Stimulated activated CD8-positive, alpha-beta memory T cell treated with anti-CD3 and anti-CD28 coated beads, Interleukin-4, amount 100 ng/mL, for 24 hours (primary cell): ENCODE data around the gene PRDM2.
A peak's percentile ranks its signal among the peaks of the same experiment; 100 is the strongest.

ENCODE experiments used
- DNase-seq: peaks from one replicate; pipeline ENCODE4 v3.0.0-alpha.2; 2020; ENCODE audit warnings: low read depth

PRDM2 gene

DNA sequence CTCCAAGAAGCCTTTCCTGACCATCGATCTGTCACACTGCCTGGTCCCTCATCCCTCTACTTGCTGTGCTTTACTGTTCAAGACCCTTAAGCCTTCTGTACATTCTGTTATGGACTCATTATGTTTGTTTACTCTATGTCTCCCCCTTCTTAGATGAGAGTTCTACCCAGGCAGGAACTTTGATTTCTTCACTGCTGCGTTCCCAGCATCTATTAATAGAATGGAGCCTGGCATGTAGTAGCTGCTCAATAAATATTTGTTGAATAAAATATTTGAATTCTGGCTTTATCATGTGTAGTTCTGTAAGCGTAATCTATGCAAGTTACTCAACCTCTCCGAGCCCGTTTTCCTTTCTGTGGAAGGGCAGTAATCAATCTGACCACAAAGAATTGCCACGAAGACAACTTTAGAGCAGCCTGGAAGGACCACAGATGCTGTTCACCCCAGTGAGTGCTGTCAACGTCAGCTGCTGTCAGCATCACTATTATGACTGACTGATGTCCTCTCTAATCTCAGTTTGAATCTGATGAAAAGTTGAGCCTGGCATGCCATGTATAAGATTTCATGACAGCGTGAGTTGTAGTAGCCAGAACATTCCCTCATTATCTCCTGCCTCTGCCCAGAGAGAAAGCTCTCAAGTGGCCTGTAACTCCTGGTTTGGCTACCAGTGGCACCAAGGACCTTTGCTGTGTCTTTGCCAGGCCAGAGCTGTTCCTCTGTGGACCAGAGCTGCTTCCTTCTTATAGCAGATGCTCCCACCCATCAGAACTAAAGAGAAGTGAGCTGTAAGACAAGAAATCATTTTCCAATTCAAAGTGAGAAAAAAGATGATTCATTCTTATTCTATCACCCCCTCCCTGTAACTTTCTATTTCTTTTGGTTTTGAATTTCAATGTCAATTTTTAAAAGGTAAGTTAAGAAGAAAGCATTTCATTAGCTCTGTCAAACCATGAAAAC, 94.5 kb downstream of the PRDM2 start:
- no peak for DNase-seq

DNA sequence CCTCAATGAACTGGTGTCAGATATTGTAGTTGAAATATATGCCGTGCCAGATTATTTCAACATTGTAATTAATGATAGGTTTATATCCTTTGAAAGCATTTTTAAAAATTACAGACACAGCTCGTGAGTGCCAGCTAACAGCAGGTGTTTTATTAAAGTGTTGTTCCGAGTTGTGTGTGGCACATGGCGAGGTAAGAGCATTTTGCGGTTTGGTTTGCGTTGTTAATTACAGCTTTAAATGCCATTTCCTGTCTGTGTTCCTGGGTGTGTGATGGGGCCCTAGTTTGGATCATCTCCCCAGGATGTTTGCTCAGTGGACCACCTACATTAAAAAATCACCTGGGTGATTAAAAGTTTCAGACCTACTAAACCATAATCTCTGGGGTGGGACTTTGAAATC, 97.4 kb downstream of the PRDM2 start:
- DNase-seq, result no peak

DNA sequence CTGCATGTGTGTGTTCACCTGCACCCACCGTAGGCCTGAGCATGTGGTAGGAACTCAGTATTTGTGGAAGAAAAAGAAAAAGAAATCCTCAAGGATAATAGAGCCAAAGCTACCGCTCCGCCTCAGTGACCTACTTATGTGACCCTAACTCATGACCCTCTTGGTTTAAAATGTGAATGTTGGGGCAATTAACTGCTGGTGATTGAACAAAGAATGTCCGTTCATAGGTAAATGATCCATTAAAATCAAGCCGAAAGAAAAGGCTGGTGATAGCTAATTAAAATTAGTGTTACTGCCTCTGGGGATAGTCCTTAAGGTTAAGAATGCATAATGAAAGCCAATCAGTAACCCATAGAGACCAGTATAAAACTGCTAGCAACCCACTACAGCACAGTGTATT, 98.1 kb downstream of the PRDM2 start:
- no peak for DNase-seq

DNA sequence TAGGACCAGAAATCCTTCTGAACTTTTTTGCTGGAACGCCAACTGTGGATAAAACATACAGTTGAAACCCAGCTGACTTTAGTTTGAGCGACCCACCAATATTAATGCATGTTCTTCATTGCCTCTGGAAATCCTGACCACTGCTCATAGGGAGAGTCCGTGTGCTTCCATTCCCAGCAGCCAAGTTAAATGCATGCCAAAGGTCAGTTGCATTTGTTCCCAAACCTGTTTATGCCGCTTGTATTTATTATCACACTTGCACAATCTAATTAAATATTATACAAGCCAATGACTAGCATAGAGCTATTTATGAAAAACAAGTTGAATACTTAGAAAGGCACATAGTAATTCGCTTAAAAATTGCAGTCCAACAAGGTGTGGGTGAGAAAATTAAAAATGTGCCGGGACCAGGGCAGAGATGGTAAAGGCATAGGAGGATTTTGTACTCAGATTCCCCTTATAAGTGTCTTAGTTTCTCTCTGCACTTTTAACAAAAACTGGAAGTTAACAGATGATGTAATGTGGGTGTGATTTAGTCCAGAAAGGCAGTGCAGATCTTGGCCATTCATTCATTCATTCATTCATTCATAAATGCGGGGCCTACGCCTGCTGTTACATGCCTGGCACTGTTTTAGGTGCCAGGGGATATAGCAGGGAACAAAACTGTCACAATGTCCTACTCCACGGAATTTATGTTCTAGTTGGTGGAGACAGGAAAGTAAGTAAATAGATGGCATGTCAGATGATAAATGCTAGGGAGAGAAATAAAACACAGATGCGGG, 99.7 kb downstream of the PRDM2 start:
- DNase-seq, result no peak

DNA sequence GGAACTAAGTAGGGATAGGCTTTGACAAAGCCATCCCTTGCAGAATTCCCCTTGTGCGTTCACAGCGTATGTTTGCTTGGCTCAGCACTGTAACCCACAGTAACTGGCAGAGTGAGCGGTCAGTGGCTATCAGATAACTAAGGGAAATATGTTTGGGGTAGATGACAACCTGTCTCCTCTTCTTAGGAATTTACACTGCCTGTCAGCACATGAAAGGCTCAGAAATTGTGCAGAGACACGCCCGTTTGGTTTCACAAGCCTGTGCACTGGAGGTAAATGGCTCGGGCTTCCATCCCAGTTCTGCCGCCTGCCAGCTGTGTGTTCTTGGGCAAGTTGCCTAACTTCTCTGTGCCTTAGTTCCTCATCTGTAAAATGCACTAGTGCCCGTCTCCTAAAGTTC, 101.2 kb downstream of the PRDM2 start:
- no peak for DNase-seq

DNA sequence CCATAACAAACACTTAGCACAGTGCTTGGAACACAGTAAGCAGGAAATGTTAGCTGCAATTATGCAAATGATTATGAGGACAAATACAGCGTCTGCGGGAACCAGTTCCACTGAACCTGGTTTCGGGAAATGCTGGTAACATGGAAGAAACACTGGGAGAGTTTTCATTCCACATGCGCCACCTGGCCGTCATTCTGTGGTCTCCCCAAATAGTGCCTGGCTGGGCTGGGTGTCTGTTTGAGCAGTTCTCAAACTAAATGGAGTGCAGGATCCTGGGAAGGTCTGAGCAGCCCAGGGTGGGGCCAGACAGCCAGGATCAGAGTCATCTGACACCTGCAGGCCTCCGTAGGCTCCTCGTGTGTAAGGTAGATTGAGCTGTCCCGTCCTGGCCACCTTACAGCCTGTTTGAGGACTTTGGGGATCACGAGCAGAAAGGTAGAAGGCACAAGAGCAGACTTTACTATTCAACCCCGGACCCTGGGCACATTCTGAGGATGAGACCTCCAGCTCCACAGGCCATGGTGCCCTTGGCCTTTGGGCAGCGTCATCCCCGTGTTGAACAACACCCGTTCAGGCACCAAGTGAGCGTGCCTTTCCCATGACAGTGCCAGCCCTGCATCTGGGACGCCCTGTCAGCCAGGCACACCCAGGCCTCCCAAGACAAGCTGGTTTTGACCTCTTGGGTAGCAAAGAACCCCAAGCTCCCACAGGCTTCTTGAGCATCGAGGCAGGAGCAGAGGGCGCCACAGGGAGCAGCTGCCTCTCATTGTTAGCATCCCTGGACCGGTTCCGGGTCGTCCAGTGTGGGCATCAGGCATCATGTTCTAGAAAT, 101.9 kb downstream of the PRDM2 start:
- no peak for DNase-seq

DNA sequence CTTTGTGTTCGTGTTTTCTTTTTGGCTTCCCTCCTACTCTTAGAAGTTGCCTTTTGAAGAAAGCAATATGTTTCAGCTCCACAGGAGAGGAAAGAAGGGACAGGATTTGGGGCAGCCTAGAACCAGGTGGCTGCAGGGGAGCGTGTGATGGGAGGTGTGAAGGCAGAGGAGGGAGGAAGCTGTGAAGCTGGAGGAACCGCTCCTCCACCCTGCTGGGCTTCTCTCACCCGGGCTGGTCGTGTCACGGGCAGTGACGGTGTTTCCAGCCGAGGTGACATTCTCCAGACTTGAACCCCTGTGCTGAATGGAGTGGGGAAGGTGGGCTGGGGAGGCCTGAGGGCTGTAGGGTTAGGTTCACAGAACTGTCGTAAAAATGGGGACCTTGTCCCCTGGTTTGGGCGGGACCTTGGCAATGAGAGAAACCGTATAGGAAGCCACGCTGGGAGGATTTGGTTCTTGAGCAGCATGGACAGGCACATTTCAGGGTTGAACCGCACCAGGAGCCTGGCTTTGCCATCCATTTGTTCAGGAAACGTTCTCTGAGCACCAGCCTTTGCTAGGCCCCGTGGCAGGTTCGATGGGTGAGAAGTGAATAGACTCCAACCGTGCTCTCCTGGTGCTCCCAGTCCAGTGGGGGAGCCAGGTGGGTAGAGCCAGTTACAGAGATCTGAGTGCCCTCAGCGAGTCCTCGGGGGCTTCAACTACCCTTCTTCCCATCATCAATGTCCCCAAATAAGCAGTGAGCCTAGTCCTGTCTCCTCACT, 103.0 kb downstream of the PRDM2 start:
- DNase-seq, result no peak

DNA sequence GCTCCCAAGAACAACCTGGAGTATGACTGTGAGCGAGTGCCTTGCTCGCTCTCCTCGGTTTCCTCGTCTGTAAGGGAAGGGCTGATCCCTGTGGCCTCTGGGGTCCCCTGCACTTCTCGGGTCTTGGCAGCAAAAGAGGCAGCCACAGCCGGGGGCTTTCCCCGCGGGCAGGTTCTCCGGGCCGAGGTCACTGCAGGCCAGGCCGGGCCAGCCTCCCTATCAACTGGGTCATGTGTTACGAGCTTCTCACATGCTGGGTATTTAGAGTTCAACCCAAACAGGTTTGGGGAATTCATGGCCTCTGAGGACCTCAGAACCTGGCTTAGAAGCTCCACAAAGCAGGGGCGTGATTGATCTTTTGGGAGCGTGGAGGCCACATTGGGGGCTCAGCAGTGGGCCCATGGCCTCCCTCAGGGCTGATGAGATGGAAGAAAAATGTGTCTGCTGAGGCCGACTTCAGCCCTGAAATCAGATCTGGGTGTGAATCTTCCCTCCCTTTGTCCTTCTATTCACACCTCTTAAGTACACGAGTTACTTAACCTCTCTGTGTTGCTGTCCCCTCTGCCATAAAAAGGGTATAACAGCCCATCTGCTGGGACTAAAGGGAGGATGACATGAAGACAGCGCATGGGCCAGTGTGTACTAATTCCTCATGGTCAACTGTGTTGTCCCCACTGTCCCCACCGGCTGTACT, 103.7 kb downstream of the PRDM2 start:
- DNase-seq, result no peak

DNA sequence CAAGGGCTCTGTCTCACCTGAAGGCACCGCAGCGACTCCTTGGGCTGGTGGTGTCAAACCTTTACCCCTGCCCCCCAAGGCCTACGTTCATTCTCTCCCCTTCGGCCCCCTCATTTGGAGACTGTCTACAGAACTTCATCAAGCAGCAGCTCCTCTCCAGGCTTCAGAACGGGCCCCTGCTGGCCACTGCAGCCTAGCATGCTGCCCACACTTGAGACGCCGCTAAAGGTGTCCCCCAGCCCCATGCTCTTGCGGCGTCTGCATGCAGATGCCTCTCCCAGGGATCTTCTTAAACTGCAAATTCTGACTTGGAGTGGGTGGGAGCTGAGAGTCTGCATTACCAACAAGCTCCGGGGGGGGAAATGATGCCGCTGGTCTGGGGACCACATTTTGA, 104.2 kb downstream of the PRDM2 start:
- DNase-seq, result no peak

DNA sequence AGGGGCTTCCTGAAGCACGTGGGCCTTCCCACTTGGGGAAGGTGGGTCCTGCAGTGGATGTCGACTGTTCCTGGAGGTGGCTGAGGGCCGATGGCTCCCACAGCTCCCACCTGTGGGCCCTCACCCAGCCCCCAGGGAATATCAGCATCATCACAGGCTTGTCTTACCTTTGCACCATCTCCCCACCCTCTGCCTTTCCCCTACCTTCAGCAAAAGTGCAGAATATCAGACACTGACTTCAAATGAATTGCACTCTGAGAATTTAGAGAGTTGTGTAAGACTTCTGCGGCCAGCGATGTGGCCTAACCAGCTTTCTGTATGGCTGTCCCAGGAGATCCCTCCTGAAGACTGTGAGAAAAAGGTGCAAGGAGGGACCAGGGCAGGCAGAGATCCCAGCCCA, 105.4 kb downstream of the PRDM2 start:
- no peak for DNase-seq

DNA sequence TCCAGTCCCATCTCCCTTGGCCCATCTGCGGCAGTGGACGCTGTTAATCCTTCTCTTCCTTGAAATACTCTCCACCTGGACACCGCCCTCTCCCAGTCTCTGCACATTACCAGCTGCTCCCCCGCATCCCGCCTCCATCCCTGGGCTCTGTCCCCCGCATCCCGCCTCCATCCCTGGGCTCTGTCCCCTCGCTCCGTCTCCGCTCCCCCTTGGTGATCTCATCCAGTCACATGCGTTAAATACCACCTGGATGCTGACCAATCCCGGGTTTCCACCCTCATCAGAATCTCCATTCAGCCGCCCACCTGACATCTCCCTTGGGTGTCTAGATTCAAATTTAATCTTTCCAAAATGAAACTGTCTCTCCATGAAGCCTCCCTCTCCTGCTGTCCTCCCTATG, 106.1 kb downstream of the PRDM2 start:
- DNase-seq, result no peak

DNA sequence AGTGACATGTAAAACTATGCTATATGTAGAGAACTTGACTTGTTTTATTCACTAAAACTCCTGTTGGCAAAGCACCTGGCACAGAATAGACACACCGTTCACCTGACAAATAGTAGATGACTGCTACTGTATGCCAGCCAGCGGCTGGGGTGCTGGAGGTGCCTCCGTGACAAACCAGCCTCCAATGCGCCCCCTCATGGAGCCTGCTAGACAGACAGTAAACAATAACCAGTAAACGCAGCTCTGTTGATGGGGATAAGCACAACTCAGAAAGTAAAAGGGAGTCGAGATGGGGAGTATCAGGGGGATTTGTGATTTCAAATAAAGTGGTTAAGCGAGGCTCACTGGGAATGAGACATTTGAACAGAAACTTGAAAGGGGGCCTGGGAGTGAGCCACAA, 107.2 kb downstream of the PRDM2 start:
- DNase-seq, result no peak

DNA sequence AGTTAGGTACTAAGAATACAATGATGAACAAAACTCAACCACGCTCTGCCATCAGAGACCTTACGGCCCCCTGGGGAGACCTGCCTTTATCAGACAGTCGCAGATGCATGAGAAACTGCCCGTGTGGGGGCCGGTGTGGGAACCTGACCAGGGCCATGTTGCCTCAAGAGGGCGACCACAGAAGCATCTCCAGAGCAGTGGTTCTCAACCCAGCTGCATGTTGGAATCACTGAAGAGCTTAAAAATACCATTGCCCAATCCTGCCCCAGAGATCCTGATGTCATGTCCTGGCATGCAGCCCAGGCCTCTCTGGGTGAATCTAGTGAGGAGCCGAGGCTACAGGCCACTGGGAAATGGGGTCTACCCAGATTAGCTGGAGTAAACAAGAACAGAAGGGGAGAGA, 108.7 kb downstream of the PRDM2 start:
- no peak for DNase-seq

DNA sequence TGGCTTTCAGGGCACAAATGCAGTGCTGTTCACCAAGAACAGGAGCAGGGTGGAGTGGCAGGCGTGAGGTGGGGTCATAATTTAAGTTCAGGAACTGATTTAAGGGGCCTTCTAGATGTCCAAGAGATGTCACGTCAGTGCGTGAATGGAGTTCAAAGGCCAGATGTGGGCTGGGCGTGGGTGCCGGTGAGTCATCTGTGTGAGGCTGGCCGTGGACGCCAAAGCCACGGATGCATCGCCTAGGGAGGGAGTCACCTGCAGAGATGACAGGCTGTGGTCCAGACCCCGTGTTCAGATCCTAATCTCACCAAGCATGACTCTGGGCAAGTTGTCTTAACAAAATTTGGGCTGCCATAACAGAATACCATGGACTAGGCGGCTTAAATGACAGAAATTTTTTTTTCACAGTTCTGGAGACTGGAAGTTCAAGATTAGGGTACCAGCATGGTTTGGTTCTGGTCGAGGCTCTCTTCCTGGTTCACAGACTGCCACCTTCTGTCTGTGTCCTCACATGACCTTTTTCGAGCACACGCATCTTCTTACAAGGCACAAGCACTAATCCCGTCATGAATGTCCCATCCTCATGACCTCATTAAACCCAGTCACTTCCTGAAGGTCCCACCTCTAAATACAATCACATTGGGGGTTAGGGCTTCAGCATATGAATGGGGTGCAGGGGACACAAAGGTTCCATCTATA, 109.6 kb downstream of the PRDM2 start:
- no peak for DNase-seq

DNA sequence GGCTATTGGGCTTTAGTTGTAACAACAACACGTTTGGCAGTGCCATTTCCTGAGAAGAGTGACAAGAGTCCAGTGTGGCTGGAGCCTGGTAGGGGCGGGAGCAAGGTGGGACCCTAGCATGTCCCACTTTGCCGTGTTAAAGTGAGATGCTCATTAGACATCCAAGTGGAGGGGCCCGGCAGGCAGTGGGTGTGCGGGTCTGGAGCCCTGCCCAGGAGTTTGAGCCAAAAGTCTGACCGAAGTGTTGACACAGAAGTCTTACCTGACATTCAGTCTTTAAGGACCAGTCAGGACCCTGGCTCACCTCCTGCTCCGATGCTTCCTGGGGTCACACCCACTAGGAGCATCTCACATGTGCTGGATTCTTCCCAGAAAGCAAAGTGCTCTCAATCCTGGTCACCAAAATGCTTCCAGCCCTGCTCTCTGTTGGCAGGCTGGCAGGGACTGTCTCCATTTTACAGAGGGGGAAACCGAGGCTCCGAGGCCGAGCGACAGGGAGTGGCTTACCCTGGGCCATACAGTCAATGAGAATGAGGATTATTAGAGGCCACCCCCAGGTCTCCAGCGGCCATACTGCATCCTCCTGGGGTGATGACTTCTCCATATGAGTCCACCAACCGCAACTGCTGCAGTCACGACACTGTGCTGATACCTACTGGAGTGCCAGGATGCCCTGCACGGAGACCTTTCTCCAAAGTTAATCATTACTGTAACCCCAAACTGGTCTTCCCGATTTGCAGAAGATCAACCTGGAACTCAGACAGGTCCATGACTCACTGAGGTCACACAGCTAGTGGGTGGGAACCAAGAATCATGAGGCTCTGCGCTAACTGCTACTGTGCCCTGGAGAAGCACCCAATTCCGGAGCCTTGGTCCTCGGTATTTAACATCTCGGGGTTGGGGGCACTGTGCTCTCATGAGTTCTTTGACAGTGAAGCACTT, 112.7 kb downstream of the PRDM2 start:
- no peak for DNase-seq

DNA sequence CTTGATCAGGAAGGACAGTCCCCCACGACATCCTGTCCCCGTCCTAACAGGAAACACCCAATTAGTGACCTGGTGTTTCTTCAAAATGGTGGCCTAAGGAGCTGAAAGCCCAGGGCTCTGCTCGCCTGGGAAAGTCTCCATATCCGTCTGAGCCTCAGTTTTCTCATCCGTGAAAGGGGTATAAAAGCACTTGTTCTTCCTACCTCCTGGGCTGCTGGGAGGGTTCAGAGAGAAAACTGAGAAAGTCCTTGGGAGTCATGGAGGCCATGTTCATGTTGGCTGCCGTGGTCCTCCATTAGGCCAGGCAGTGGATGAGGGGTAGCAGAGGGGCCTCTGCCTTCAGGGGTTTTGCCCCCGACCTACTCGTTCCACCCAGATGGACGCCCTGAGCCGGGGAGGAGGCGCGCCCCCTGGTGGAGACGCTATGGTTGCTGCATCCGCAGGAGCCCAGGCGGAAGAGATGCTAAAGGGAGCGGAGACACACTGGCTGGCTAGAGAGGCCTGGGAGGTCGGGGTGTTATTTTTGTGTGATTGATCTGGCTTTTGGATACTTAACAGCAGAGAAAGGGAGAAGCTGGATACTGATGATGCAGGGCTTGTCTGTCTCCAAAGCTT, 113.5 kb downstream of the PRDM2 start:
- DNase-seq, result peak; percentile 33

DNA sequence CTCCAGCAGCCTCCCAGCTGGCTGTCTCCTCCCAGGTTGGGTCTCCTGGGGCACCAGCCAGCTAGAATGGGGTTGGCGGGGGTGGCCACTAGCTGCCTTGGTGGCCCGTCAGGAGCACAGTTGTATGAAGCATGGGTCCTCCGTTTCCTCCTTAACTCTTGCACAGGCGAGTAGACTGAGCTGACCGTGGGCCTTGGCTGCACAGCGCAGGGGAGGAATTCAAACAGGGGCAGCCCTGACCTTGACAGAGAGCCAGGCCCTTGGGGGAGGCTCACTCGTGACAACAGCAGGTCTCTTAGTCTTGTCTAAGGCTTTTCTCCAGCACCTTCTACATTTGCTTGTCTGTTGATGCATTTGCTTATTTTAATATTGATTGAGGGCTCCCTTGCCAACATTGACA, 114.1 kb downstream of the PRDM2 start:
- DNase-seq, result no peak

DNA sequence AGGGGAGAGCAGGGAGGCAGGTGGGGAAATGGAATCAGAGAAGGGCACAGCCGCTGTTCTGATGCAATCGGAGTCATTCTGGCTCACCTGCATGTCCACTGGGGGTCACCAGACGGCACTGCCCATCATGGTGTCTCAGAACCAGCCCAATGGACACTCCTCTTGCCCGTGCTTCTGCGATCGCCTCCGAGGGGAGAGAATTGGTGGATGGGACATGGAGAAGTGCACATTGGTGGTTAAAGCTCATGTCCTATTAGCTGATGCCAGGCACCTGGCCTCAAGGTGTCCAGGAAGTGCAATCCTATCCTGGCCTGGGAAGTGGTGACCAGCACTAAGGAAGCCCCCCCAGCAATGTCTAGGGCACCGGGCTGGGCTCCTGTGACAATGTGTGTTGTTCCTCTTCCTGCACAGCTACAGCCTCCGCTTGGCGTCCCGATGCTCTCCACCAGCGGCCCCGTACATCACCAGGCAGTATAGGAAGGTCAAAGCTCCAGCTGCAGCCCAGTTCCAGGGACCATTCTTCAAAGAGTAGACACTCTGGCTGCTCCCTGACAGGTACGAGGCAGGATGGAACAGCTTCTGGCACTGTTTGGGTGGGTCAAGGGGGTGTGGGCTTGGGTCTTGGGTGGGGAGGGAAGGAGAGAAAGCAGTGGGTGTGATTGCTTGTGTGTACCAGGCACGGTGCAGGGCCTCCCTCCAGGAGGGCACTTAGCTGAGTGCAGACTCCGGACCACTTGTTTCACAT, 116.2 kb downstream of the PRDM2 start:
- no peak for DNase-seq
